NOMO-1 treated with DMSO at 0.1 percent for 48 hours (cell line): ENCODE data around the gene TEX2.
"Not testable (repeated sequence)": the region's sequence is repeated elsewhere in the genome, so short reads cannot be mapped to it uniquely, and the experiment has no call there.

Experiments
- DNase-seq: peaks from one replicate; lab custom pipeline; 2025; ENCODE audit not compliant: unreplicated experiment; lab: John Stamatoyannopoulos, UW

The TEX2 gene

DNA sequence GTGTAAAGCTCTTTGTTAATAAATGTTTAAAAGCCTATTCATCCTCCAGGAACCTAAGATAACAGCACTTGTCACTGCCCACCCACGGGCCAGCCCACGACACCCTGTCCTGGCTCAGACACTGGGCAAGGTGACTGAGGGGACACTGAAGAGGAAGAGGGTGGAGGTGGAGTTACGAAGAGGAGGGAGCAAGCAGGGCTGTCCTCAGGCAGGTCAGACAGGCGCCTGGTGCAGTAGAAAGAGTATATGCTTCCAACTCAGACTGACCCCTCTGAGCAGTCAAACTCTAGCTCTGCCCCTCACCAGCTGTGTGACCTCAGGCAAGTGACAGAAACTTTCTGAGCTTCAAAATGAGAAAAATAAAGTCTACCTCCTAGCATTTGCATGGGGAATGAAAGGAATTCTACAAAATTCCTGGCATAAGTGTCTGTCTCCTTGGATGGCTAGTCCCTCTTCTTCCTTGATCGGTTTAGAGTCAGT, 22.8 kb downstream of the TEX2 start:
- no peak for DNase-seq

GRCh38 chr17:64238449-64238848, 24.6 kb downstream of the TEX2 start:
- not testable (repeated sequence) for DNase-seq

DNA sequence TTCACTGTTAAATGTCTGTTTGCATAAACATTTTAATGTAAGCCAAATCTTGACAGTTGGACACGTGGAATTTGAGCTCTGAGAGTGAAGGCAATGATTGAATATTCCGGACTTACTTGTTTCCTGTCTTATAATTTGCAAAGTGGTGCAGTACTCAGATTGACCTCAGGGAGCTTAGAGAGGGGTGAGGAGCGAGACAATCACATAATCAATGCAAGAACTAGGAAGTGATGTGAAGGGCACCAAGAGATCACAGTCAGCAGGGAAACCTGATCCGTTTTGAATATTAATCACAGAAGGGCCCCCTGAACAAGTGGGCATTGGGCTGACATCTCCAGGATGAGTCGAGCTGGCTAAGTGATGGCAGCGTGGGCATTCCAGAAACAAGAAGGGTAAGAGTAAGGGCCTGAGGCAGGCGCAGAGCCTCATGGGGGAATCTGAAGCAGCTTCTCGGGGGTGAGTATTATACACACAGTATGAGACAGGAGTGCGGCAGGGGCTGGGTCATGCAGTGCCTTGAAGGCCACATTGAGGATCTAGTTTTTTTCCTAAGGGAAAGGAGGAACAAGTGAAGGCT, 26.1 kb downstream of the TEX2 start:
- peak; percentile 6 for DNase-seq

DNA sequence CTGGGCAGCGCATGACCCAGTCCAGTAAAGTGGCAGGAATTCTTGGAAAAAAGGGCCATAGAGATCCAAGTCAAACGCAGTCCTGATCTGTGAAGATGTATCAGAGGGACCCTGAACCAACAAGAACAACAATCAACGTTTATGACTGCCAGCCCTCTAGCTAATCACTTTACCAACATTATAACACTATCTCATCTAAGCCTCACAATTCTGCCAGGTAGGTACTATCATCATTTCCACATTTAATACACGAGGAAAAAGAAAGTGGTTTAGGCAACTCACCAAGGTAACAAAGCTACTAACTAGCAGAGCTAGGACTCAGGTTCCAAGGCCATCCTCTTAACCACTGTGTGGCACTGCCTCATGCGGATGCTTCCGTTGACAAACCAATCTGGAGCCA, 28.1 kb downstream of the TEX2 start:
- no peak for DNase-seq

- no peak for DNase-seq
Observed at GRCh38 chr17:64232466-64233262, 30.4 kb downstream of the TEX2 start.

GRCh38 chr17:64231567-64232141, 31.4 kb downstream of the TEX2 start:
- DNase-seq: no peak

GRCh38 chr17:64230791-64231408, 32.2 kb downstream of the TEX2 start:
- DNase-seq: no peak

GRCh38 chr17:64229815-64230728, 33.0 kb downstream of the TEX2 start:
- no peak for DNase-seq

DNA sequence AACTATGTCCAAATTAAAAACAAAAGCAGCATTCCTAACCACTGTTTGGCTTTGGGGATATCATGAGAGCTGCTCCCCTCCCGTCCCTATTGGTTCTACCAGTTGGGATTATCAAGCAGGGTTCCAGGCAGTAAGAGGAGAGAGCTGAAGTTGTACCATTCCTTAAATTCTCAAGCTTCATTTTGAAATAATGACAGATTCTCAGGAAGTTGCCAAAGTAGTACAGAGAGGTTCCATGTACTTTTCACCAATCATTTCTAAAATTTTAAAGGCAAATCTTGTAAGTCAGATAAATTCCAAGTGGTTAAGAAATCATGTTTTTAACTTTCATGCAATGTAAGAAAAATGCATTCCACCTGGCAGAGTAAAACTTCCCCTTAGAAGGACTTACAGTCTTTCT, 36.9 kb downstream of the TEX2 start:
- DNase-seq: no peak

DNA sequence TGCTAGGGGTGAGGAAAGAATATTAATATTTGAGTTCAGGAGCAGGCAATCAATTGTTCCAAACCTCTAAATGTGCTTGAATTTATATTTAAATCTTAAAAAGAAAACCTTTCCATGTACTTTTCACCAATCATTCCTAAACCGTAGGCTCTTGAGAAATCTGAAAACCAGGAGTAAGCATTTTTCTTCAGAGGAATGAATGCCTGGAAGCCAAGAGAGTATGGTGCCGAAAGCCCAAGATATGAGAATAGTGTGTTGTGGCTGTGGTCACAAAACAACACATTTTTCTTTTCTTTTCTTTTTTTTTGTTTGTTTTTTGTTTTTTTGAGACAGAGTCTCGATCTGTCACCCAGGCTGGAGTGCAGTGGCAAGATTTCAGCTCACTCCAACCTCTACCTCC, 37.6 kb downstream of the TEX2 start:
- no peak for DNase-seq

DNA sequence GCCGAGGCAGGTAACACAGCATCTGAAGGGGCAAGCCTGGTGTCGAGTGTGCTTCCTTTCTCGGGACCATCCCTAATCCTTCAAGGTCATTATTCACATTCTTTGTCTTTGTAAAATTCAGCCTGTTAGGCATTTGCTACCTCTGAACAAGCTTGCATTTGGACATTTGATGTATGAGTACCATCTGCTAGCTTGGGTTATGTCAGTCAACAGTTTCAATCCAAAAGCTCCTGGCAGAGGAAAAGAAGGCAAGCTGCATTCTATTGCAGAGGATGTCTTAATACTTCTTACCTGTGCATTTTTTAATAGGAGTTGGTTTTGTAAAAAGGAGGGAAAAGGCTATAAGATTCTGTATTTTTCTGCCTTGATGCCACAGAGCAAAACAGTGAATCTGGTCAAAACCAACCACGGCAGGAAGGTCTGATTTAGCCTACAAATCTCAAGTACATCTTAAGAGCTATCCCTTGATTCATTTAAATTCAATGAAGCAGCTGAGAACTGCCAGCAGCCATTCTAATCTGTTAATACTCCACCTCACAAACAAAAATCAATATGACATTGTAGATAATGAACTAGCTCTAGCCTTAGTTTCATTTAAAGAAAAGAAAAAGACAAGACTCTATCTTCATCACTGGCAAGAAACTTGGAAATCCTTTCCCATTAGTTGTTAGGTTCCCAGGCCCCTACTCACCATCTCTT, 39.0 kb downstream of the TEX2 start:
- DNase-seq: no peak

- no peak for DNase-seq
Observed at GRCh38 chr17:64223283-64223682, 39.8 kb downstream of the TEX2 start.

DNA sequence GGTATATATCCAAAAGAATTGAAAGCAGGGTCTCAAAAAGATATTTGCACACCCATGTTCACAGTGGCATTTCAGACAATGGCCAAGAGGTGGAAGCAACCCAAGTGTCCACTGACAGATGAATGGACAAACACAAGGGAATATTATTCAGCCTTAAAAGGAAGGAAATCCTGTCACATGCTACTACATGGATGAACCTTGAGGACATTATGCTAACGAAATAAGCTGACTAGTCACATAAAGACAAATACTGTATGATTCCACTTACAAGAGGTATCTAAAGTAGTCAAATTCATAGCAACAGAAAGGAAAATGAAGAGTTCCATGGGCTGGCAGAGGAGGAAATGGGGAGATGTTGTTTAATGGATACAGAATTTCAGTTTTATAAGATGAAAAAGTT, 41.4 kb downstream of the TEX2 start:
- DNase-seq: no peak

DNA sequence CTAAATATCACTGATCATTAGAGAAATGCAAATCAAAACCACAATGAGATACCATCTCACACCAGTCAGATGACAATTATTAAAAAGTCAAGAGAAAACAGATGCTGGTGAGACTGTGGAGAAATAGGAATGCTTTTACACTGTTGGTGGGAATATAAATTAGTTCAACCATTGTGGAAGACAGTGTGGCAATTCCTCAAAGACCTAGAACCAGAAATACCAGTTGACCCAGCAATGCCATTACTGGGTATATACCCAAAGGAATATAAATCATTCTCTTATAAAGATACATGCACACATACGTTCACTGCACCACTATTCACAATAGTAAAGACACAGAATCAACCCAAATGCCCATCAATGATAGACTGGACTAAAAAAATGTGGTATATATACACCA, 42.5 kb downstream of the TEX2 start:
- not testable (repeated sequence) for DNase-seq

DNA sequence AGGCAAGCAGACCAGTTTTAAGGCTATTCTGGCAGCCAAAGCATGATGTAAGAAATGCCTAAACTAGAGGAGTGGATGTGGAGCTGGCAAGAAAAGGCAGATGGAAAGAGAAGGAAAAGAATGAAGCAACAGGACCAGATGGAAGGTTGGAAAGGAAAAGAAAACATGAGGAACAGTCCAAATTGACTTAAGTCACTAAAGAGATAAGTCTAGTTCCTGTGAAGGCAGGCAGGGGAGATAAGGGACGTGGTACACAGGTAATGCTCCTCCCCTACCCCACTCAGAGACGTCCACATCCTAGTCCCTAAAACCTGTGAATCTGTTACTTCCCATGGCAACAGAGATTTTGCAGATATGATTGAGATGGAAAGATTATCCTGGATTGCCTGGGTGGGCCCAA, 43.5 kb downstream of the TEX2 start:
- DNase-seq: no peak

DNA sequence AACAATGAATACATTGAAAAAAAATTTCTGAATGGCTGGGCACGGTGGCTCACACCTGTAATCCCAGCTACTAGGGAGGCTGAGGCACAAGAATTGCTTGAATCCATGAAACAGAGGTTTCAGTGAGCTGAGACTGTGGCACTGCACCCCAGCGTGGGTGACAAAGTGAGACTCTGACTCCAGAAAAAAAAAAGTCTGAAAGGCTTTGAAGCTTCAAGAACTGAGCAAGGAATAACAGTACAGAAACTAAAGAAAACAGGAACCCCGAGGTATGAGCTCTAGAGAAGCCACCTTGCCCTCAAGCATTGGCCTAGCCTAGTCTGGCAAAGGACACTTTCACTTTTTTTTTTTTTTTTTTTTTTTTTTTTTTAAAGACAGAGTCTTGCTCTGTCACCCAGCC, 45.0 kb downstream of the TEX2 start:
- peak; percentile 91 for DNase-seq

- DNase-seq: no peak
Observed at GRCh38 chr17:64217249-64217691, 45.8 kb downstream of the TEX2 start.

GRCh38 chr17:64216338-64217248, 46.5 kb downstream of the TEX2 start:
- peak; percentile 32 for DNase-seq

DNA sequence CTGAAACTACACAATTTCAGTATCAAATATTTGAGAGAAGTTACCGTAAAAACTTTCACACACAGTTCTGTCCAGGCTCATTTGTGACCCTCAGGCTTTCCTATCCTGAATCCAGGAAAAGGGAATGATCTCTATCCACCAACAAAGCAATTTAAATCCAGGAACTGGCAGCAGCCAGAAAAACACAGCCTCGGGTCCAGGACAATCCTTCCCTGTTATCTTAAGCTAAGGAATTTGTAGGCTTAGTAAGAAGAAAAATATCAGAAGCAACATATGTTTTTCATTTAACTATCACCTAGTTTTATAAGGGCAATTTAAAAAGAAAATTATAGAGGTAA, 47.1 kb downstream of the TEX2 start:
- DNase-seq: no peak
